Activated naive CD4-positive, alpha-beta T cell treated with anti-CD3 and anti-CD28 coated beads, Interleukin-2, amount 50 U/mL, for 24 hours (primary cell): ENCODE results near the gene KDM3B.

Experiments
- H3K27ac Mint-ChIP-seq: one replicate; pipeline ENCODE4 v1.8.0; 2021; ENCODE audit warnings: mild to moderate bottlenecking, mixed read lengths
- H3K27me3 Mint-ChIP-seq: one replicate; pipeline ENCODE4 v1.8.0; 2021; ENCODE audit warnings: mixed read lengths
- H3K36me3 Mint-ChIP-seq: one replicate; pipeline ENCODE4 v1.8.0; 2021; ENCODE audit warnings: mixed read lengths
- H3K4me1 Mint-ChIP-seq: one replicate; pipeline ENCODE4 v1.8.0; 2021; ENCODE audit warnings: mixed read lengths
- H3K4me3 Mint-ChIP-seq: one replicate; pipeline ENCODE4 v1.8.0; 2021; ENCODE audit warnings: mild to moderate bottlenecking, mixed read lengths
- H3K9me3 Mint-ChIP-seq: one replicate; pipeline ENCODE4 v1.8.0; 2021; ENCODE audit warnings: mixed read lengths

KDM3B gene

GRCh38 chr5:138482638-138483037 lies 130.2 kb downstream of the KDM3B start:
- Mint-ChIP-seq H3K36me3 (no peaks in the 10 kb centered on the region), H3K4me3 (no peak overlapping the region), H3K4me1 (no peaks in the 10 kb centered on the region), H3K27me3 (no peaks in the 10 kb centered on the region), H3K9me3 (no peaks in the 10 kb centered on the region), H3K27ac (no peak overlapping the region)
